ENCODE measurements around the gene ESAM. TPM values are rescaled to one million over a fixed set of nuclear protein-coding genes. Genes with fewer than 3 reads are reported as not detected.

The ESAM gene
- polyA plus RNA-seq, 1 donor (not counting 4 experiments of a cell fraction or from before 2014, with no cell fraction given): 0.04 TPM

- FAIRE-seq: peak; percentile 20
- dilution Hi-C loops (cut with MboI; ENCODE audit: extremely low pct_ligation_motif_present, low sequenced_read_pairs): no loop called here
- Histone ChIP-seq H3K79me2 (ENCODE audit: control insufficient read depth, insufficient read depth, low read length) (peaks cover 35% of the 10 kb centered on the region), H3K9me3 (ENCODE audit: control insufficient read depth, low read depth, low read length) (no peaks in the 10 kb centered on the region), H3K9ac (ENCODE audit: control insufficient read depth, extremely low read depth, insufficient read depth, low read length) (peak overlapping the region; percentile 76), H4K20me1 (ENCODE audit: control insufficient read depth, extremely low read depth, insufficient read depth, low read length) (peaks cover 2% of the 10 kb centered on the region), H3K9me1 (ENCODE audit: control insufficient read depth, extremely low read depth, insufficient read depth, low read length) (no peaks in the 10 kb centered on the region), H3K36me3 (ENCODE audit: control insufficient read depth in 2 of 2, extremely low read depth in 1 of 2, insufficient read depth in 2 of 2, low read length in 2 of 2) (no peaks in the 10 kb centered on the region), H3K4me3 (ENCODE audit: control insufficient read depth in 2 of 3, extremely low read depth in 1 of 3, insufficient read depth in 2 of 3, low read depth in 1 of 3, low read length in 3 of 3) (peak overlapping the region; percentile 83 to 85 (median 84)), H2AFZ (ENCODE audit: control insufficient read depth, low read length) (peak overlapping the region; percentile 88), H3K27ac (ENCODE audit: control insufficient read depth, insufficient read depth, low read length) (peak overlapping the region; percentile 53), H3K4me1 (ENCODE audit: control insufficient read depth, extremely low read depth, insufficient read depth, low read length) (peaks cover 20% of the 10 kb centered on the region), H3K27me3 (ENCODE audit: control insufficient read depth, extremely low read depth, insufficient read depth, low read length) (no peaks in the 10 kb centered on the region), H3K4me2 (ENCODE audit: control insufficient read depth, extremely low read depth, insufficient read depth, low read depth, low read length) (peak overlapping the region; percentile 84)
- DNase-seq (ENCODE audit: low read depth, low spot score): no peak
- TF ChIP-seq EZH2 (IDR thresholded peaks at IDR 0.05; ENCODE audit: low read length) (no peak), CTCF (optimal IDR thresholded peaks at IDR 0.05 in 1 of 3, IDR thresholded peaks at IDR 0.05 in 1 of 3, conservative IDR thresholded peaks at IDR 0.05 in 1 of 3; ENCODE audit: extremely low read depth in 1 of 3, insufficient read depth in 2 of 3, low read length in 3 of 3) (no peak)
Observed at GRCh38 chr11:124801014-124801413, 38.9 kb upstream of the ESAM start.

- H3K36me3 ChIP-seq (ENCODE audit: control insufficient read depth in 2 of 2, extremely low read depth in 1 of 2, insufficient read depth in 2 of 2, low read length in 2 of 2): no peaks in the 10 kb centered on the region
- dilution Hi-C loops (cut with MboI; ENCODE audit: extremely low pct_ligation_motif_present, low sequenced_read_pairs): no loop called here
- H3K27ac ChIP-seq (ENCODE audit: control insufficient read depth, insufficient read depth, low read length): peak within 1 kb of the TSS; percentile 53
- no peaks in the 10 kb centered on the region for H3K9me3 ChIP-seq (ENCODE audit: control insufficient read depth, low read depth, low read length)
- TF ChIP-seq EZH2 (IDR thresholded peaks at IDR 0.05; ENCODE audit: low read length) (no peak), CTCF (optimal IDR thresholded peaks at IDR 0.05 in 1 of 3, IDR thresholded peaks at IDR 0.05 in 1 of 3, conservative IDR thresholded peaks at IDR 0.05 in 1 of 3; ENCODE audit: extremely low read depth in 1 of 3, insufficient read depth in 2 of 3, low read length in 3 of 3) (no peak)
- H3K4me3 ChIP-seq (ENCODE audit: control insufficient read depth in 2 of 3, extremely low read depth in 1 of 3, insufficient read depth in 2 of 3, low read depth in 1 of 3, low read length in 3 of 3): peak within 1 kb of the TSS; percentile 83 to 85 (median 84)
- peaks cover 20% of the 10 kb centered on the region for H3K4me1 ChIP-seq (ENCODE audit: control insufficient read depth, extremely low read depth, insufficient read depth, low read length)
- peak within 1 kb of the TSS; percentile 88 for H2AFZ ChIP-seq (ENCODE audit: control insufficient read depth, low read length)
- DNase-seq (ENCODE audit: low read depth, low spot score) (no peak), FAIRE-seq (no peak)
- peaks cover 2% of the 10 kb centered on the region for H4K20me1 ChIP-seq (ENCODE audit: control insufficient read depth, extremely low read depth, insufficient read depth, low read length)
- H3K79me2 ChIP-seq (ENCODE audit: control insufficient read depth, insufficient read depth, low read length): peaks cover 39% of the 10 kb centered on the region
- peak within 1 kb of the TSS; percentile 76 for H3K9ac ChIP-seq (ENCODE audit: control insufficient read depth, extremely low read depth, insufficient read depth, low read length)
- no peaks in the 10 kb centered on the region for H3K27me3 ChIP-seq (ENCODE audit: control insufficient read depth, extremely low read depth, insufficient read depth, low read length)
- H3K4me2 ChIP-seq (ENCODE audit: control insufficient read depth, extremely low read depth, insufficient read depth, low read depth, low read length): peak within 1 kb of the TSS; percentile 99
- no peaks in the 10 kb centered on the region for H3K9me1 ChIP-seq (ENCODE audit: control insufficient read depth, extremely low read depth, insufficient read depth, low read length)
Observed at GRCh38 chr11:124800226-124800929, 38.3 kb upstream of the ESAM start, which contains the start of gene MSANTD2. Gene MSANTD2, minus strand, starts transcription at chr11:124800406. Its CDS starts 26 bp downstream, at chr11:124800380.
